Spleen (tissue), 11 donors: ENCODE results near the gene C17orf58. TPM values are rescaled to one million over a fixed set of nuclear protein-coding genes. Genes with fewer than 3 reads are reported as not detected.

ENCODE experiments used
- DNase-seq: peaks from one replicate; pipeline ENCODE4 v3.0.0-alpha.2; 2020
- H3K27ac ChIP-seq, 8 donors: fragments of 200-600 bp; sonication (generic) in 7 of 8; 1 replicate in 4 of 8; 2 replicates in 4 of 8; pipeline versions ENCODE4 v1.5.0 to v1.8.0; 2016 to 2021; ENCODE audit warnings: inconsistent platforms in 4 of 8, mild to moderate bottlenecking in 4 of 8, moderate library complexity in 1 of 8
- H3K27me3 ChIP-seq, 7 donors: fragments of 200-600 bp; sonication (generic) in 6 of 7; replicated peaks in 1 of 7; 1 replicate in 4 of 7; 2 replicates in 3 of 7; pipeline versions ENCODE4 v1.5.0 to v1.8.0; 2016 to 2021; ENCODE audit warnings: inconsistent platforms in 3 of 7, mild to moderate bottlenecking in 1 of 7
- H3K36me3 ChIP-seq, 6 donors: fragments of 200-600 bp; sonication (generic) in 5 of 6; 1 replicate in 4 of 6; 2 replicates in 2 of 6; pipeline versions ENCODE4 v1.5.0 to v1.8.0; 2016 to 2021; ENCODE audit warnings: inconsistent platforms in 2 of 6
- H3K4me1 ChIP-seq, 6 donors: fragments of 200-600 bp; sonication (generic) in 5 of 6; 1 replicate in 3 of 6; 2 replicates in 3 of 6; pipeline versions ENCODE4 v1.5.0 to v1.8.0; 2016 to 2021; ENCODE audit warnings: inconsistent platforms in 3 of 6
- H3K4me3 ChIP-seq, 8 donors: fragments of 200-600 bp; sonication (generic) in 7 of 8; 1 replicate in 4 of 8; 2 replicates in 4 of 8; pipeline versions ENCODE4 v1.5.0 to v1.8.0; 2016 to 2021; ENCODE audit warnings: inconsistent platforms in 4 of 8, mild to moderate bottlenecking in 4 of 8, moderate library complexity in 2 of 8
- H3K9me3 ChIP-seq, 8 donors: fragments of 200-600 bp; sonication (generic) in 7 of 8; 1 replicate in 4 of 8; 2 replicates in 4 of 8; pipeline versions ENCODE4 v1.5.0 to v1.8.0; 2016 to 2021; ENCODE audit warnings: inconsistent platforms in 4 of 8
- POLR2A ChIP-seq, 3 donors: fragments of 450-650 bp; IDR thresholded peaks; one replicate each; pipeline ENCODE4 v1.5.1; 2017; ENCODE audit warnings: antibody characterized with exemption in 3 of 3, mild to moderate bottlenecking in 1 of 3
- POLR2AphosphoS5 ChIP-seq, 3 donors: sonication (generic); formaldehyde crosslinking; IDR thresholded peaks; one replicate each; pipeline ENCODE4 v1.5.1; 2017; ENCODE audit warnings: antibody characterized with exemption in 3 of 3
- WGBS, 5 donors: extraction: QIAGEN DNeasy Blood & Tissue Kit in 3 of 5; methylation state at CpG; one replicate each; pipeline versions ENCODE4 v1.1.5 to v1.1.7; 2013 to 2018; 5-methylcytosine and 5-hydroxymethylcytosine counted together
- intact Hi-C: fragments of 100-400 bp; cut with DNase I; formaldehyde crosslinking; loops from one replicate; pipeline ENCODE4 v1.15.0; 2023; ENCODE audit warnings: low total_unique reads
- polyA plus RNA-seq, 3 donors: library from polyadenylated mRNA; stranded (reverse); fragments of 200-250 nt; gene quantifications; one replicate each; pipeline ENCODE4 v1.2.1, GENCODE V29; 2013
- small RNA-seq, 4 donors: library from RNA; depleted of rRNA; stranded (forward); fragments of <200 nt; gene quantifications; one replicate each; pipeline ENCODE3, GENCODE V24; 2016
- total RNA-seq, 7 donors: library from RNA; depleted of rRNA in 3 of 7; stranded (reverse); fragments of >200 nt in 3 of 7; fragmentation: NEBNext Ultra II Directional in 4 of 7; extraction: Animal tissue kit (Norgen Biotek cat#: 25700) in 4 of 7; gene quantifications; one replicate each; pipeline versions ENCODE4 v1.1.0 to v1.2.1, GENCODE V29; 2016 to 2021
- TF ChIP-seq, protein P1 (sequence below), 11 experiments: fragments of 200-600 bp in 7 of 11; fragments of 450-650 bp in 4 of 11; sonication (generic) in 4 of 11; IDR thresholded peaks in 8 of 11; conservative IDR thresholded peaks in 3 of 11; 1 replicate in 7 of 11; 2 replicates in 4 of 11; pipeline versions ENCODE4 v1.4.0 to v1.8.0; 2016 to 2021; ENCODE audit warnings: antibody characterized with exemption in 11 of 11, inconsistent platforms in 4 of 11, mild to moderate bottlenecking in 1 of 11
- donor health status: healthy with polysubstance abuse.
- donor health status: DM: no; HTN: no; CAD: no; lungs with moderate emphysema.
- donor health status: DM: no; HTN: no; CAD: no.
- donor health status: Bipolar disorder and iron deficiency.
- donor health status: healthy.
- donor health status: DM: no; HTN: no; CAD: no.
- donor health status: DM: yes; HTN: yes; CAD: no.

The C17orf58 gene
- total and polyA plus RNA-seq, 10 donors = 2.5 to 9.3 (median 6.6) TPM

DNA sequence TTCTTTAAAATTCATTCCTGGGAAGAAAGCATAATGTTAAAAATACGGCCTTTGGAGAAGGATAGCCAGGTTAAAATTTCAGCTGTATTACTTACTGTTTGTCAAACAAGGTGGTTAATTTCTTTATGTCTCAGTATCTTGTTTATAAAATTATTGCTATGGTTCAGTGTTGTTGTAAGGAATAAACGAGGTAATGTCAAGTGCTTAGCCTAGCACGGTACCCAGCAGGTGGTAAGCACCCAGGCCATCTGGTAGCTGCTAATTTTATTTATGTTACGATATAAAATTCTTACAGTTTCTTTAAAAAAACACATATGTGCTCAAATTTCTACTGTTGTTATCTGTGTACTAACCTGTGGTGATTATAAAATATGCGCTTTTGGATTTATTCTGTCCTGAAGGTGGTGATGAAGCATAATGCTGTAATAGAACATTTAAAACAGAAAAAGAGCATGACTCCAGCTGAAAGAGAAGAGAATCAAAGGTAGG, 48.9 kb downstream of the C17orf58 start:
- peaks cover 3 to 100% (median 97%) of the 10 kb centered on the region in 6 donors for H3K36me3 ChIP-seq
- intact Hi-C loops = no loop called here

DNA sequence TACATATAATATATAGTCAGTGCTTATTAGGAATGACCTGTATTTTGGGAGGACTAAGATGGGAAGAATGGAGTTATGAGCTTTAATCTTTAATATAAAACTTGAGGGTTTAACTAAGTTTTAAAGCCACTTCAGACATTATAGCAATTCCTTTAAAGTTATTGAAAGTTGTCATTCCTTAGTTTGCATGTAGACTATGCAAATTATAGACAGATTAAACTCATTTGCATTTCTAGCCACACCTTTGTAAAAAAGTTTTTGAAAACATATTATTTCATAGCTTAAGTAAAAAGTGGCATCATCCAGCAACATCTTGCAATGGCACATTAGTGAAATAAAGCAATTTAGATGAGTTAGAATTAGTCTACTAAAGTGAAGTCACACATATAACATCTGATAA, 49.8 kb downstream of the C17orf58 start:
- no peaks in the 10 kb centered on the region for H3K27me3 ChIP-seq
- TF ChIP-seq POLR2AphosphoS5 (IDR thresholded peaks at IDR 0.05) = no peak
- TF ChIP-seq POLR2A (IDR thresholded peaks at IDR 0.05) = no peak
- TF ChIP-seq, protein P1, sequence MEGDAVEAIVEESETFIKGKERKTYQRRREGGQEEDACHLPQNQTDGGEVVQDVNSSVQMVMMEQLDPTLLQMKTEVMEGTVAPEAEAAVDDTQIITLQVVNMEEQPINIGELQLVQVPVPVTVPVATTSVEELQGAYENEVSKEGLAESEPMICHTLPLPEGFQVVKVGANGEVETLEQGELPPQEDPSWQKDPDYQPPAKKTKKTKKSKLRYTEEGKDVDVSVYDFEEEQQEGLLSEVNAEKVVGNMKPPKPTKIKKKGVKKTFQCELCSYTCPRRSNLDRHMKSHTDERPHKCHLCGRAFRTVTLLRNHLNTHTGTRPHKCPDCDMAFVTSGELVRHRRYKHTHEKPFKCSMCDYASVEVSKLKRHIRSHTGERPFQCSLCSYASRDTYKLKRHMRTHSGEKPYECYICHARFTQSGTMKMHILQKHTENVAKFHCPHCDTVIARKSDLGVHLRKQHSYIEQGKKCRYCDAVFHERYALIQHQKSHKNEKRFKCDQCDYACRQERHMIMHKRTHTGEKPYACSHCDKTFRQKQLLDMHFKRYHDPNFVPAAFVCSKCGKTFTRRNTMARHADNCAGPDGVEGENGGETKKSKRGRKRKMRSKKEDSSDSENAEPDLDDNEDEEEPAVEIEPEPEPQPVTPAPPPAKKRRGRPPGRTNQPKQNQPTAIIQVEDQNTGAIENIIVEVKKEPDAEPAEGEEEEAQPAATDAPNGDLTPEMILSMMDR (IDR thresholded peaks at IDR 0.05 in 8 of 11, conservative IDR thresholded peaks at IDR 0.05 in 3 of 11) = no peak
- intact Hi-C loops = no loop called here
- H3K4me1 ChIP-seq = no peaks in the 10 kb centered on the region
- peaks cover 3 to 100% (median 97%) of the 10 kb centered on the region in 6 donors for H3K36me3 ChIP-seq
- H3K4me3 ChIP-seq = no peak overlapping the region
- H3K9me3 ChIP-seq = no peaks in the 10 kb centered on the region
- H3K27ac ChIP-seq = no peak overlapping the region
- DNase-seq = no peak

More for the DNA sequence above, 48.9 kb downstream of the C17orf58 start:
- 96 to 98% (median 98%) methylated on average over 5 of the region's 5 CpGs for WGBS, 5 donors
- Histone ChIP-seq H3K4me1 (no peaks in the 10 kb centered on the region), H3K4me3 (no peak overlapping the region), H3K27ac (no peak overlapping the region), H3K9me3 (no peaks in the 10 kb centered on the region), H3K27me3 (no peaks in the 10 kb centered on the region)
- no peak for DNase-seq
- TF ChIP-seq POLR2AphosphoS5 (IDR thresholded peaks at IDR 0.05) (no peak), POLR2A (IDR thresholded peaks at IDR 0.05) (no peak)

DNA sequence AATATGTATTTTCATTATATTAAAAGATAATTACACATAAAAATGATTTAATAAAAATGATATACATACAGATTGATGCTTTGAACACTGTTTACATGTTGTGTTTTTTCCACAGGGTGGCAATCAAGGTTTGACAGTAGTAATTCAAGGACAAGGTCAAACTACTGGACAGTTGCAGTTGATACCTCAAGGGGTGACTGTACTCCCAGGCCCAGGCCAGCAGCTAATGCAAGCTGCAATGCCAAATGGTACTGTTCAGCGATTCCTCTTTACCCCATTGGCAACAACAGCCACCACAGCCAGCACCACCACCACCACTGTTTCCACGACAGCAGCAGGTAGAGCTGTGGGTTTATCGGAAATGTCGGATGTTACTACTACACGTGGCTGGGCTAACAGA, 52.2 kb downstream of the C17orf58 start:
- DNase-seq = no peak
- TF ChIP-seq, protein P1 (IDR thresholded peaks at IDR 0.05 in 8 of 11, conservative IDR thresholded peaks at IDR 0.05 in 3 of 11) = no peak
- TF ChIP-seq POLR2AphosphoS5 (IDR thresholded peaks at IDR 0.05) (no peak), POLR2A (IDR thresholded peaks at IDR 0.05) (no peak)
- H3K27ac ChIP-seq = no peak overlapping the region
- H3K36me3 ChIP-seq = peaks cover 5 to 100% (median 97%) of the 10 kb centered on the region in 6 donors
- no peaks in the 10 kb centered on the region for H3K4me1 ChIP-seq
- 85 to 97% (median 94%) methylated on average over 5 of the region's 5 CpGs for WGBS, 5 donors
- H3K27me3 ChIP-seq = no peaks in the 10 kb centered on the region
- H3K4me3 ChIP-seq = no peak overlapping the region
- intact Hi-C loops = no loop called here
- H3K9me3 ChIP-seq = no peaks in the 10 kb centered on the region

DNA sequence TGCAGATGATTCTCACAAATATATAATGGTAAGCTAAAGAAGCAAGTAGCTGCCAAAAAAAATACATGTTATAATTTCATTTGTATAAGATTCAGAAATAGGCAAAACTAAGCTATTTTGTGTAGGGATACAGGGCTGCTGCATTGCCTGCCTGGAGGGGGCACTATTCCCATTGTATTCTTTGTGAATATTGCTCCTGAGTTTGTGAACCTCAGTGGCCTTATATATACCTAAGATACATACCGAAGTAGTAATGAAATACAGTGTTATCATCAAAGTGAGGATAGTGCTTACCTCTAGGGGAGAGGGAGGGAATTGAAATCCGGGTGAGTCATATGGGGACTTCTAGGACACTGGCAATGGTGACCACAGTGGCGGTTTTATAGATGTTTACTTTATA, 53.5 kb downstream of the C17orf58 start:
- H3K4me1 ChIP-seq = no peaks in the 10 kb centered on the region
- DNase-seq = no peak
- TF ChIP-seq POLR2A (IDR thresholded peaks at IDR 0.05) (no peak), POLR2AphosphoS5 (IDR thresholded peaks at IDR 0.05) (no peak)
- TF ChIP-seq, protein P1 (IDR thresholded peaks at IDR 0.05 in 8 of 11, conservative IDR thresholded peaks at IDR 0.05 in 3 of 11) = peak in 4 of 11 experiments; percentile 16 to 38 (median 24)
- no peak overlapping the region for H3K4me3 ChIP-seq
- H3K27ac ChIP-seq = no peak overlapping the region
- intact Hi-C loops = no loop called here
- WGBS, 5 donors = 90 to 95% (median 93%) methylated on average over 3 of the region's 3 CpGs
- no peaks in the 10 kb centered on the region for H3K27me3 ChIP-seq
- H3K9me3 ChIP-seq = no peaks in the 10 kb centered on the region
- H3K36me3 ChIP-seq = peaks cover 5 to 100% (median 95%) of the 10 kb centered on the region in 6 donors

Small RNA genes within 50 kb of the gene (small RNA-seq; reads per million reads assigned to genes)
- gene RN7SL622P = 0 reads per million in 4 donors

Other genes starting within 250 kb of the C17orf58 start
- gene BPTF, start 171.0 kb downstream of the C17orf58 start, total RNA-seq = 100 to 1,000 TPM; 113 to 148 (median 128) TPM
- gene BPTF, start 171.0 kb downstream of the C17orf58 start, polyA plus RNA-seq = 10 to 100 TPM; 12.3 to 17.8 (median 15.1) TPM
- gene KPNA2, start 39.3 kb upstream of the C17orf58 start, total RNA-seq = 10 to 100 TPM; 22.1 to 49.2 (median 38.5) TPM
- 10 to 100 TPM; 12.4 to 32.5 (median 31.4) TPM for gene KPNA2, start 39.3 kb upstream of the C17orf58 start, polyA plus RNA-seq